ENCODE measurements around the gene IGF1.

DNA sequence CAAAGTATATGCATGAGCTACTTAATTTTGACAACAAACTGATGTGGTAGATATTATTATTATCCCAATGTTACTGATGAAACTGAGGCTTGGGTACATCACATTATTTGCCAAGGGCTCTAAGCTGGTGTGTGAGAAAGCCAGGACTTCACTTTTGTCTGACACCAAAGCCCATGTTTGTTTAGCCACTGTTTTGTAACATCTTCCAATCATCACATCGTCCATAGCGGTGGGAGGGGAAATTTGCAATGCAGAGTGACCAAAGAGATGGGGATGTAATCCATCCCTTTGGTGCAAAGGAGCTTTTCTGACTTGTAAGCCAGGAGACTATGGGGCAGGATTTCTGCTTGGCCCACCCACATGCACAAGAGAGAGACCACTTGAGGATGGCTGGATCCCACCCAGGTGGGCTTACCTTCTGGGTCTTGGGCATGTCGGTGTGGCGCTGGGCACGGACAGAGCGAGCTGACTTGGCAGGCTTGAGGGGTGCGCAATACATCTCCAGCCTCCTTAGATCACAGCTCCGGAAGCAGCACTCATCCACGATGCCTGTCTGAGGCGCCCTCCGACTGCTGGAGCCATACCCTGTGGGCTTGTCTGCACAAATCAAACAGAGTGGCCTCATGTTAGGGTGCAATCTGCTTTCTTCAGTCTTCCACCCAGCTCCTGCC is 61.1 kb downstream of the IGF1 start:
- TF ChIP-seq POLR2A (IDR thresholded peaks at IDR 0.05; ENCODE audit: low read depth, low read length) = no peak
- TF ChIP-seq POLR2AphosphoS5 (IDR thresholded peaks at IDR 0.05; ENCODE audit: low read depth, low read length) = no peak
- no peak for TF ChIP-seq TAF1 (IDR thresholded peaks at IDR 0.05; ENCODE audit: borderline replicate concordance, low read depth, low read length)
